Lower leg skin (tissue), 3 donors: Measurements from ENCODE around the gene CCT3.

Source experiments
- POLR2A ChIP-seq, 2 donors: fragments of 450-650 bp; IDR thresholded peaks; one replicate each; pipeline ENCODE4 v1.6.1; 2016 to 2017; ENCODE audit warnings: antibody characterized with exemption in 2 of 2, mild to moderate bottlenecking in 1 of 2, moderate library complexity in 1 of 2
- TF ChIP-seq, protein P1 (sequence below), 3 donors: fragments of 450-650 bp; IDR thresholded peaks; one replicate each; pipeline ENCODE4 v1.5.1; 2016; ENCODE audit warnings: antibody characterized with exemption in 3 of 3, mild to moderate bottlenecking in 3 of 3, moderate library complexity in 2 of 3

DNA sequence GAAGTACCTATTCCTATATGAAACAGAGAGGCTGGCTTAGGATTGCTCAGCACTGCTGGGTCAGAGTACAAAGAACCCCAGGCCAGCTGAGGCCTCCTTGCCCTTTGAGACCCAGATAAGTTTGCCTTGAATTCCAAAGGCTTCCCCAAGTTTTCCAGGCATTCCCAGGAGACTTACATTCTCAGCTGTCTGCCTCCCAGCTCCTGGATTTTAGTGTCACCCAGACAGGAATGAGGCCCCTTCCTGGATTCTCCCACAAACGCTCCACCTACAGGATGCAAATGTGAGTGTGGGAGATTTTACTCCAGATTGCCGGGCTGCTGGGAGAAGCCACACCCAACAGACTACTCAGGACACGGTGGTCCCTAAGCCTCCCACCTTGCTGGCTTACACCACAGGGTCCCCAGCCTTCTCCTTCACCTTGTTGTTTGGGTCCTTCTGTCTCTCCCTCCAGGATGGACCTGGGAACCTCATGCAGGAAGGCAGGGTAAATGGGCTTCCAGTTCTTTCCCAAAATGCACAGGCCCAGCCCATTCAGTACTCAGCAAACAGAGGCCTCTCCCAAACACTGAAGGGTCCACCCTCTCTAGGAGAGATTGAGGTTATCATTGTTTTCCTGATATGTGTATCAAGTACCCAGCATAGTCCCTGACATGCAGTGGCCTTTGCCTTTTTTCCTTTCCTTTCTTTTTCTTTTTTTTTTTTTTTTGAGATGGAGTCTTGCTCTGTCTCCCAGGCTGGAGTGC is 41.5 kb upstream of the CCT3 start:
- TF ChIP-seq, protein P1, sequence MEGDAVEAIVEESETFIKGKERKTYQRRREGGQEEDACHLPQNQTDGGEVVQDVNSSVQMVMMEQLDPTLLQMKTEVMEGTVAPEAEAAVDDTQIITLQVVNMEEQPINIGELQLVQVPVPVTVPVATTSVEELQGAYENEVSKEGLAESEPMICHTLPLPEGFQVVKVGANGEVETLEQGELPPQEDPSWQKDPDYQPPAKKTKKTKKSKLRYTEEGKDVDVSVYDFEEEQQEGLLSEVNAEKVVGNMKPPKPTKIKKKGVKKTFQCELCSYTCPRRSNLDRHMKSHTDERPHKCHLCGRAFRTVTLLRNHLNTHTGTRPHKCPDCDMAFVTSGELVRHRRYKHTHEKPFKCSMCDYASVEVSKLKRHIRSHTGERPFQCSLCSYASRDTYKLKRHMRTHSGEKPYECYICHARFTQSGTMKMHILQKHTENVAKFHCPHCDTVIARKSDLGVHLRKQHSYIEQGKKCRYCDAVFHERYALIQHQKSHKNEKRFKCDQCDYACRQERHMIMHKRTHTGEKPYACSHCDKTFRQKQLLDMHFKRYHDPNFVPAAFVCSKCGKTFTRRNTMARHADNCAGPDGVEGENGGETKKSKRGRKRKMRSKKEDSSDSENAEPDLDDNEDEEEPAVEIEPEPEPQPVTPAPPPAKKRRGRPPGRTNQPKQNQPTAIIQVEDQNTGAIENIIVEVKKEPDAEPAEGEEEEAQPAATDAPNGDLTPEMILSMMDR (IDR thresholded peaks at IDR 0.05), result no peak
- no peak for TF ChIP-seq POLR2A (IDR thresholded peaks at IDR 0.05)
